Measurements from ENCODE around the gene NACAD. TPM values are rescaled to one million over a fixed set of nuclear protein-coding genes. Genes with fewer than 3 reads are reported as not detected.

NACAD gene
- polyA plus RNA-seq, 1 experiment = 0.64 TPM

GRCh38 chr7:45089341-45089891 is 647 bp upstream of the NACAD start:
- H3K9me3 ChIP-seq (ENCODE audit: control insufficient read depth, insufficient read depth, low read length) = no peaks in the 10 kb centered on the region; the same call in 1 of the 2 replicates
- peaks cover 3% of the 10 kb centered on the region for H3K27me3 ChIP-seq (ENCODE audit: control insufficient read depth, insufficient read depth, low read length)
- H3K27ac ChIP-seq (ENCODE audit: low read depth, low read length) = no peak overlapping the region
- CTCF ChIA-PET = no interaction called here
- peak overlapping the region; percentile 69 for H3K4me3 ChIP-seq (ENCODE audit: low read depth, low read length)
- POLR2A ChIA-PET = interaction anchor here (0.9 to 1.0 kb wide), 2 partner anchors 9 to 22 kb away, joined by 3 to 4 read pairs; partner anchors contain the start of gene TBRG4
- DNase-seq (ENCODE audit: low read depth, low spot score) = no peak
- TF ChIP-seq CTCF (IDR thresholded peaks at IDR 0.05; ENCODE audit: low read depth, low read length) = no peak

GRCh38 chr7:45088146-45088701 is 545 bp downstream of the NACAD start:
- H3K27me3 ChIP-seq (ENCODE audit: control insufficient read depth, insufficient read depth, low read length) = peaks cover 3% of the 10 kb centered on the region
- H3K4me3 ChIP-seq (ENCODE audit: low read depth, low read length) = peak overlapping the region; percentile 69
- ChIA-PET POLR2A (no interaction called here), CTCF (no interaction called here)
- no peaks in the 10 kb centered on the region; the same call in 1 of the 2 replicates for H3K9me3 ChIP-seq (ENCODE audit: control insufficient read depth, insufficient read depth, low read length)
- no peak overlapping the region for H3K27ac ChIP-seq (ENCODE audit: low read depth, low read length)
- TF ChIP-seq CTCF (IDR thresholded peaks at IDR 0.05; ENCODE audit: low read depth, low read length) = no peak
- DNase-seq (ENCODE audit: low read depth, low spot score) = no peak

- Histone ChIP-seq H3K4me3 (ENCODE audit: low read depth, low read length) (peak overlapping the region; percentile 69), H3K9me3 (ENCODE audit: control insufficient read depth, insufficient read depth, low read length) (no peaks in the 10 kb centered on the region; the same call in 1 of the 2 replicates), H3K27me3 (ENCODE audit: control insufficient read depth, insufficient read depth, low read length) (peaks cover 3% of the 10 kb centered on the region), H3K27ac (ENCODE audit: low read depth, low read length) (no peak overlapping the region)
- no peak for TF ChIP-seq CTCF (IDR thresholded peaks at IDR 0.05; ENCODE audit: low read depth, low read length)
- CTCF ChIA-PET = no interaction called here
- DNase-seq (ENCODE audit: low read depth, low spot score) = no peak
- POLR2A ChIA-PET = no interaction called here
These were observed 1.2 kb downstream of the NACAD start for GRCh38 chr7:45087301-45088145.

- Histone ChIP-seq H3K27me3 (ENCODE audit: control insufficient read depth, insufficient read depth, low read length) (peaks cover 3% of the 10 kb centered on the region), H3K9me3 (ENCODE audit: control insufficient read depth, insufficient read depth, low read length) (no peaks in the 10 kb centered on the region; the same call in 1 of the 2 replicates), H3K27ac (ENCODE audit: low read depth, low read length) (no peak overlapping the region), H3K4me3 (ENCODE audit: low read depth, low read length) (no peak overlapping the region)
- CTCF ChIA-PET = no interaction called here
- TF ChIP-seq CTCF (IDR thresholded peaks at IDR 0.05; ENCODE audit: low read depth, low read length) = no peak
- POLR2A ChIA-PET = no interaction called here
- DNase-seq (ENCODE audit: low read depth, low spot score) = no peak
These were observed 2.3 kb downstream of the NACAD start for GRCh38 chr7:45086331-45087065.
